HG02852 (cell line): ENCODE data around the gene DTYMK.
"Not testable (repeated sequence)": the region's sequence is repeated elsewhere in the genome, so short reads cannot be mapped to it uniquely, and the experiment has no call there.

ENCODE experiments used
- ATAC-seq: cut with Tn5 transposase; IDR thresholded peaks from one replicate; pipeline ENCODE4 v1.9.1; 2021; ENCODE audit warnings: mild to moderate bottlenecking, moderate library complexity; ENCODE audit not compliant: unreplicated experiment

The DTYMK gene

DNA sequence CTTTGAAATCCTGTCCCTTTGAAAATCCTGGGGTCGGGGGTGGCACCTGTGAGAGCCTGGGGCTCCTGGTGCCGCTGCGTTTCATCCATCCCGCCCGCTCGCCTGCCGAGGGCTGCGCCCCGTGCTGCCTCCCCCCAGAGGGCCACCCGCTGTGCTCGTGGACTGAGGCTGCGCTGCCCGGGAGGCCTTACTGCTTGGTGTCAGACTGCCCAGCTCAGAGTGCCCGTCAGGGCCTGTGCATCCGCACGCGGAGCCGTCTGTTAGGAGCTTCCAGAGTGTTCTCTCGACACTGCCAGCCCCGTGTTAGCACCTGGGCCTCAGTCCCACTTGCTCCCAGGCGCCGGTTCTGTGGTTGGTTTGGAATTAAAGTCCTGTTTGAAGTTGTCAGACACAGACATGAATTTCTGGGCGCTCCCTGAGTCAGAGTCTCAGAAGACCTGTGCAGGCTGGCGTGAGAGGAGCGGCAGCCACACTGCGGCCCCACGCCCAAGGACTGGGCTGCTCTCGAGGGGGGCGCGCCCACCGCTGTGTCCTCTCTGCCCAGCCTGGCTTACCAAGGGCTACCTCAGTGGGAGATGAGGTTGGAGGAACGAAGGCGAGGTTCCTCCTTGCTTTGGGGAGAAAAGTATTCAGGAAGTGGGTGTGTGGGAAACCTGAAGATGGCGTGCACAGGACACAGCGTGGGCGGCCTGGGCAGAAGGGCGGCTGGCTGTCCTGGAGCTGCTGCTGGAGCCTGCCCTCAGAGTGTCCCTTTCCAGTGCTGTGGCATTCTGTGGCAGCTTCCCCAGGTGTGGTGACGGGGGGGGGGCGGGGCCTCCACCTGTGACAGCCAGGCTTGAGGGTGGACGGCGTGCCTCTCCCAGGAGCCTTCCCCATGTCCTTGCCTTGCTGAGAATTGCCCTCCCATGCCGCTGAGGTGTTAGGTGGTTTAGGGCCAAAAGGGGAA is 14.1 kb downstream of the DTYMK start:
- ATAC-seq: no peak

DNA sequence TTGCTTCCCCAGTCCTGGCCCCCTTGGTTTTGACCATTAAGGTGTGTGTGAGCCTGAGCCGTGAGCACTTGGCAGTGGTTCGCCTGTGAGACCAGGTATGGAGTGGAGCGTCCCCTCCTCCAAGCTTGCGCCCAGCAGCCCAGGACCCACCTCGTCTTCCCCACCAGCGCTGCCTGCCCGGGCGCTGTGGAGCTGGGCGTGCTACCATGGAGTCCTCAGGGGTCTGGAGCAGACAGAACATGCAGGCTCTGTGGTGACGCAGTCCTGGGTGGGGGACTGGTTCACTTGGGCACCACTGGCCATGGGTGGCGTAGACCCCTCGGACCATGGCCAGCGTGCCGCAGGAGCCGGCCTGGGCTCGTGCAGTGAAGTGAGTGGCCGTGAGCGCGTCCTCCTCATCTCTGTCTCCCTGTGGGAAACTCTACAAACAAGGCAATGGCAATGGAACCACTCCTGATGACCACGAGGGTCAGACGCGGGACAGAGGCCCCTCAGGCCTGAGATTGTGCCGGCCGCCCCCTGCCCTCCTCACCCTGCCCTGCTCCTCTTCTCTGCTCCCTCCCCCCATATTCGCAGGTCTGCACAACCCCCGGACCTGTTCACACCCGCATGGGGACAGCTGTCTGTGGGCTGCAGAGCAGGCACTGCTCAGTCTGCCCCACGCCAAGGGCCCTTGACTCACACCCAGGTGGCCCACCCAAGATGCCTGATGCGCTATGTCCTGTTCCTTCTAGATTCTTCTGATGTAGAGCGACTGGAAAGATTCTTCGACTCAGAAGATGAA is 15.0 kb downstream of the DTYMK start:
- ATAC-seq: no peak

DNA sequence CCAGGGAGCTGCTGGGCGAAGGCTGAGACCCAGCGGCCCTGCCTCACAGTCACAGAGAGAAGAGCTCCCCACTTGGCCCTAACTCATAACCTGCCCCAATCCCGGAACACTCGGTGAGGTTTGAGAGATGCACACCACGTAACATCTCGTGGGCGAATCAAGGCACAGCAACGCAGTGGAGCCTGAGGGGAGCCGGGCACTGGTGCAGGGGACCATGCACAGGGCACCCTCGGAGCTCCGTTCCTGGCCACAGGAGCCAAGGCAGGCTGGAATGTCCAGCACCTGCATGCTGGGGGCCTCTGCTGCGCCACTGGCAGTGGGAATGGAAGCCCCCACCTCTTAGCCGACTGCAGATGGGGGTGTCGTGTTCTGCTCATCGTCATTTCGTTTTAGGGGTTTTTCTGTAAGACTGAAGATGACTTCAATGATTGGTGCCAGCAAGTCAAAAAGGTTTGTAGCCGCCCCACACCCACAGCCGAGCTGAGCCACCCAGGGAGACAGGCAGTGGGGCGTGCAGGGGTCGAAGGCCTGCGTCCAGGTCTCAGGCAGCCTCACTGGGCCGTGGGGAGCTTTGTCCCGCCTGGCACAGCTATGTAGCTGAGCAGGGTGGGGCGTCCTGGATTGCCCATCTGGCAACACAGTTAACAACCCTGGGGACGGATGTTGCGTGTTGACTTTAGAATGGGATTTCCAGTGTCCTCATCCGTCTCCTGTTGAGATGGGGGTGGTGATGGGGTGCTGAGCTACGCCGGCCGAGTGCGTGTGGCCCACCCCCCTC is 16.1 kb downstream of the DTYMK start:
- ATAC-seq: no peak

DNA sequence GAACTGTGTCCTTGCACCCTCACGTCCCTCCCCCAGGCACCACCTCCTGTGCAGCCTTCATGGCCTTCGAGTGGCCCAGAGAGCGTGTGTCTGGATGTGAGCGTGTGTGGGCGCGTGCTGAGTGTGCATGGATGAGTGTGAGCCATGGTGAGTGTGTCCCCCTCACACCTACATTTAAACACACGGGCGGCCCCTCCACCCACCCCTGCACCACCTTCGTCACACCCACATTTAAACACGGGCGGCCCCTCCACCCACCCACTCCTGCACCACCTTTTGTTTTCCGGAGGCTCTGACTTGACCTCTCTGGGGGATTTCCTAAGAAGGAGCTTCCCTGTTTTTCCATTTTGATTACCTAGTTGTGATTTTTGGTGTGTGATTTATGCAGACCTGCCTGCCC is 17.8 kb downstream of the DTYMK start:
- ATAC-seq: no peak

DNA sequence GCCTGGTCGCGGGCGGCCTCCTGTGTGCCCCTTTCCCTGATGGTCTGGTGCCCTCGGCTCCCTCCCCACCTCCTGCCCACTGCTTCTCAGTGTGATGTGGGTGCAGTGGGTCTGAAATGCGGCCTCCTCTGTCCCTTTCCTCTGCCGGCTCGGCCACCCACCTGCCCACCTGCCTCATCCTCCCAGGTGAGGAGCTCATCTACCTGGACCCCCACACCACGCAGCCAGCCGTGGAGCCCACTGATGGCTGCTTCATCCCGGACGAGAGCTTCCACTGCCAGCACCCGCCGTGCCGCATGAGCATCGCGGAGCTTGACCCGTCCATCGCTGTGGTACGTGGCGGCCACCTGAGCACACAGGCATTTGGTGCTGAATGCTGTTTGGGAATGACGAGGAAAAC is 18.3 kb downstream of the DTYMK start:
- ATAC-seq: no peak

DNA sequence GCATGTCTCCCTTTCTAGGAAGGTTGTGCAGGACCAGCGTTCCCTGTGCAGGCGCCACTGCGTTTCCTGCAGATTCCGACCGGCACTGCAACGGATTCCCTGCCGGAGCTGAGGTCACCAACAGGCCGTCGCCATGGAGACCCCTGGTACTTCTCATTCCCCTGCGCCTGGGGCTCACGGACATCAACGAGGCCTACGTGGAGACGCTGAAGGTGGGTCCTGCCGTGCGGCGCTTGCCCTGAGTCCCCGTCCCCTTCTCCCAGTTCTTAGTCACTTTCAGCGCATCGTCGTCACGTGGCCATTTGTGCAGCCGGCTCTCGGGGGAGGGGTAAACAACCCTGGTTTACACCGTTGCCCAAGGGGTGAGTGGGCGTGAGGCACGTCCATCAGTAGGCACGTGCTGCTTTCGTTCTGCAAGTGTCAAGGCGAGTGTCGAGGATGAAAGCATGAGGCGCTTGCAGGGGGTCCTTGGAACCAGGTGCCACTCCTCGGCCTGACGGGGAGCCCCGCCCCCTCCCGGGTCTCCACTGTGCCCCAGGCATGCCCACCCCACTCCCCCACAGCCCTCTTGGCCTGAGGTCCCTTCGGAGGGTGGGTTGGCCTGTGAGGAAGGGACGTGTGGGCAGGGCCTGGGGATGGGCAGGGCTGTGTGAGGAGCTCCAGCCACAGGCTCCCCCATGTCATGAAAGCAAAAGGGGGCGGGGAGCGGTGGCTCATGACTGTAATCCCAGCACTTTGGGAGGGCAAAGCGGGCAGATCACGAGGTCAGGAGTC is 19.8 kb downstream of the DTYMK start:
- no peak for ATAC-seq

DNA sequence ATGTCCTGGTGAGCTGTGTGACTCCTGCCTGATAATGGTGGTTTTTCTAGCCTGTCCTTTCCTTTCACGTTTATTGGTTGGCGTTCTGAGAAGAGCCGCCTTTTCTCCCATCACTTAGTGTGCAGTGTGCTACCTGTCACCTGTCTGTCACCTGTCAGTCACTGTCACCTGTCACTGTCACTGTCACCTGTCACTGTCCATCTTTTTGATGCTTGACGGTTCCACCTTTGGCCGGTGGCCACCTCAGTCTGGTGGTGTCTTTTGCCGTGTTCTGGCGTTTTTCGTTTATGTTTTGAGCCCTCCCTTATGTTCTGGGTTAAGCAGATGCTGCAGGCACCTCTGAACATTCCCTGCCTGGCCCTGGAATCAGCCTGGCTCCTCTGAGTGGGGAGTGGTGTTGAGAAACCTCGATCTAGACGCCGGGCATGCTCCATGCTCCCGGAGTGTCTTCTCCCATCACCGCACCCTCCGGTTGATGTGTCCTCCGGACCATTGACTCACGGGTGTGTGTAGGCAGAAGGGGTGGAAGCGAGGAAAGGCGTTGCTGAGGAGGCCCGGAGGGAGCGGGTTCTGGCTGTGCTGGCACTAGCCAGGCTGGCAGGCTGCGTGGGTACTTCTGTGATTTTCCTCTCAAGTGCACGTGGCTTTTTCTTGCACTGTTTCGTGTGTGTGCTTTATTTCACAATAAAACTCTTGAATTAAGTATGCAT is 20.7 kb downstream of the DTYMK start:
- ATAC-seq: no peak

DNA sequence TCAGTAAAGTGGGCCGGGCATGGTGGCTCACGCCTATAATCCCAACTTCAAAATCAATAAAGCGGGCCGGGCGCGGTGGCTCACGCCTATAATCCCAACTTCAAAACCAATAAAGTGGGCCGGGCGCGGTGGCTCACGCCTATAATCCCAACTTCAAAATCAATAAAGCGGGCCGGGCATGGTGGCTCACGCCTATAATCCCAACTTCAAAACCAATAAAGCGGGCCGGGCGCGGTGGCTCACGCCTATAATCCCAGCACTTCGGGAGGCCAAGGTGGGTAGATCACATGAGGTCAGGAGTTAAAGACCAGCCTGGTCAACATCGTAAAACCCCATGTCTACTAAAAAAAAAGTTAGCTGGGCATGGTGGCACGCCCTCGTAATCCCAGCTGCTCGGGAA is 23.9 kb downstream of the DTYMK start:
- ATAC-seq: not testable (repeated sequence)

DNA sequence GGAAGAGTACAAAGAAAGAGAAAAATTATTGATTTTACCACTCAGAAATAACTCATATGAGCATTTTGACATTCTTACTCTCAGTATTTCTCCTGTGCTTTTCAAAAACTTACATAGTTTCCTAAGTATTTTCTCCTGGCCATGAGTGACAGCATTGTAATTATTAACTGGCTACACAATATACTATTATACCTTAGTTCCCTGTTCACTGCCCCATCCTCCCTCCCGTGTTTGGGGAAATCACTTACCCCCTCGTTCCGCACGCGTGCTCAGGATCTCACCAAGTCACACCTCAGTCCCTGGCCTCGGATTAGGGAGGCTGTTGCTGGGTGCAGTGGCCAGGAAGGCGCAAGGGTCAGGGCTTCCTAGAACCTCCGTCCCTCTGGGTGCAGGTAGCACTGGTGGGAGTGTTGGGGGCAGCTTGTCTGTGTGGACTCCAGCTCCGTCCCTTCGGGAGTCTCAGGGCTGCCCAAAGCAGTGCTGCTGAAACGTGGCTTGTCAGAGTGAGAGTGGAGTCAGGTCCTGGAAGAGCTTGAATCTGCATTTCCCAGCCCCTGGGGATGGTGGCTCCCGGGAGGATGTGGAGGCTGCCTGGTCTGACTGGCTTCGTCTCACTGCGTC is 25.9 kb downstream of the DTYMK start:
- ATAC-seq: no peak

DNA sequence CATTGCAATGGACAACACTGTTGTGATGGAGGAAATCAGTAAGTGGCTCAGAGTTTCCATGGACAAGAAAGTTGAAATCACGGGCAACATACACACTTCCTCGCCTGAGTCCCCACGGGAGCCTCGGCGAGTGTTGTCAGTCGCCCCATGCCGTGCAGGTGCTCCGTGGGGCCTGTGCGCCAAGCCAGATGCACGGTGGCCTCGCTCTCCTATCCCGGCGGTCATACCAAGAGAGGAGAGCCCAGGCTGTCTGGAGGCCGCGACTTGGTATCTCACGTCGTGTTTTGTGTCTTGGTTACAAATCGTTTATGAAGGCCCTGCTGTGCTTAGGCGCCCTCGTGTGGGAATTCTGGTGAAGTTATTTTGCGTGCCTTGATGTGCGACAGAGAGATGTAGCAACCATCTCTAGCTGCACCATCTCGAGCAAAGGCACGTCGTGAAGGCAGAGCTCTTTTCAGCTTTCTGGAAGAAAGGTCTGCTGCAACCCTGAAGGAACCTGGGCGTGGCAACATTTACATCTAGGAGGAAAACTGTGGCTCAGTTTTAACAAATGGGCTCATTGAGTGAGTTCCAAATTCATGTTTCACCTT is 27.4 kb downstream of the DTYMK start:
- ATAC-seq: no peak

DNA sequence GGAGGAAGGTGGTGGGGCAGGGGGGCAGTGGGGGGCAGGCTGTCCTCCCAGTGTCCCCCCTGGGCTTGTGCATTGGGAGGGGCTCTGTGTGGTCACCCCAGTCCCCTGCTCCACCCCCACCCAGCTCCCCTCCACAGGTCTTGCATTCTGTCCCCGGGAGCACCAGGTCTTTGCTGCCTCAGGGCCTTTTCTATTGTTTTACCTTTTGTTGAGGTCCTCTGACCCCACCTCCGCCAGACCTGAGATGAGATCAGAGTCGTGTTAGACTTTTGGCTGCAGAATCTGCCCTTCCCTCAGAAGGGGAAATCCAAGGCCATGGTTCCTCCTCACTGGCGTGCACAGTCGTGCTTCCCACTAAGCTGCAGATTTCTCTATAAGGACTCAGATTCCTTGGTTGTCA is 28.3 kb downstream of the DTYMK start:
- ATAC-seq: no peak

DNA sequence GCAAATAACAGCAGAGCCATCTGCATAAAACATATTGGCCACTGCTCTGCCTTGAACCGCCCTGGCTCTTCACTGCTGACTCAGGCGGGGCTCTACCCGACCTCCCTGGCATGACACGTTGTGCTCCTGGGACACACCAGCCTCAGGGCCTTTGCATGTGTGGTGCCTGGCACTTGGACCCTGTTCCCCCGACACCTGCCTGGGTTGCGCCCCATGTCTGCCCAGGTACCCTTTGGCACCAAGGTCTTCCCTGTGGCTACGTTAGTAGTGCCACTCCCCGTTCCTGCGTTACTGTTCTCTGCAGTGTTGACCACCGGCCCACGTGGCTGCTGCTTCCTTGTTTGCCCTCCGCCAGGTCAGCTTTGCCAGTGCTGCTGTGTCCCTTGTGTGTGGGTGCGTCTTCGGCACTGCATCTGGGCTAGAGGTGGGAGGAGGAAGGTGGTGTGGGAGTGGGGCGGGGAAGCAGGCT is 28.8 kb downstream of the DTYMK start:
- ATAC-seq: no peak

DNA sequence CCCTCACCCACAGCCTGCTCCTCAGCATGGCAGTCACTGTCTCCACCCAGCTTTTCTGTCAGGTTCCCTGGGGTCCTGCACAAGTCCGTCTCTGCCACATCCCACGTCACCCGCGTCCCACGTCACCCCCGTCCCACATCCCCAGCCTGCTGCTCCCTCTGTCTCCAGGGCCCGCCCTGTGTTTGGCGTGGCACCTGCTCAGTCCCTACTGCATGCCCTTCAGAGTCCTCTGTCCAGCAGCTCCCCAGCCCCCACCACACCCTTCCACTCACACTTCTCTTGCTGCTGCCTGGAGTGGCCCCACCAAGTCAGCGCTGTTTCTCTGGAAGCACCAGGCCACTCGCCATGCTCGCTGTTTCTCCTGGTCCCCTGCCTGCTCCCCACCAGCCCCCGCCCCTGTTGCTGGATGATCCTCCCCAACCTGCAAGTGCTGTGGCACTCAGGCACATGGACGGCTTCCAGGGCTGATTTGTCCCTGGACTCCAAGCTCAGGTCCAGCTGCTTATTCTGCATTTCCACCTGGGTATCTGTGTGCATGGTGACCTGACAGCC is 30.3 kb downstream of the DTYMK start:
- ATAC-seq: no peak

DNA sequence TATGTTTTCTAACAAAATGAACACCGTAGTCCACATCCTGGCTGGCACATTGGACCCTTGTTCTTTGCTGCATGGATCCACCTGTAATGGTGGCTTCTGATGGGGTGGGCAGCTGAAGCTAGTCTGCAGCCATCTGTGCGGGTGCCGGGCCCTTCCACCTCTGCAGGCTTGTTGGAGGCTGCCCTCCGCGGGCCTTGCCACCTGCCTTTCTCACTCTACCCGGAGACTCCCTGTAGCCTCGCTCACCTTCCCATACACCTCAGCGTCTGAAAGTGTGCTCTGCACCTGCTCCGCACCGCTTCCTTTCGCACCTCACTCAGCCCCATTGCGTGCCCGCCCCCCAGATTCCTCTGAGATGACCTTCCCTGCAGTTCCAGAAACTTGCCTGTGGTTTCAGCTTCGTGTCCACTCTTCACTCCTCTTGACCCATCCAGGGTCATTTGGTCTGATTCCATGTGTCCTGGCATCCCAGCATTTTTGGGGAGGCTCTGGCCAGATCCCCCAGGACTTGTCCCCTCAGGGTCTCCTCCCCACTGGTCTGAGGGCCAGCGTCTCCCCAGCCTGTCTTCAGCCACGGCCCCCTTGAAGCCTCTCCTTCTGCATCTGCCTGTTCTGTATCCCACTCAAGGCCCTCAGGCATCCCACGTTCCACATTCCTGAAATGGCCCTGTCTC is 31.0 kb downstream of the DTYMK start:
- no peak for ATAC-seq

DNA sequence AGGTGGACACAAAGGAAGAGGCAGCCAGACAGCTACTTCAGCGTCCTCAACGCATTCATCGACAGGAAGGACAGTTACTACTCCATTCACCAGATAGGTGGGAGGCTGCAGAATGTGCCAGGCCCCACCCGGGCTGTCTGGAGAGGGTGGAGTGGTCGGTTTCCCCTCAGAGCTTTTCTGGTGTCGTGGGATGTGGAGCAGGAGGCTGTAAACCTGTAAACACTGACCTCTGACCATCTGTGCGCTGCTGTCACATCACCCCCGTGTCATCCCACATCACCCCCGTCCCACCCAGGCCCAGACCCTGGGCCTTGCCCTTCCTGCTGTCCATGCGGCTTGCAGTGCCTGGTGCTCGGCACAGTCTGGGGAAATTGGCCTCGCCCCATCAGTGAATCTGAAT is 32.1 kb downstream of the DTYMK start:
- no peak for ATAC-seq

DNA sequence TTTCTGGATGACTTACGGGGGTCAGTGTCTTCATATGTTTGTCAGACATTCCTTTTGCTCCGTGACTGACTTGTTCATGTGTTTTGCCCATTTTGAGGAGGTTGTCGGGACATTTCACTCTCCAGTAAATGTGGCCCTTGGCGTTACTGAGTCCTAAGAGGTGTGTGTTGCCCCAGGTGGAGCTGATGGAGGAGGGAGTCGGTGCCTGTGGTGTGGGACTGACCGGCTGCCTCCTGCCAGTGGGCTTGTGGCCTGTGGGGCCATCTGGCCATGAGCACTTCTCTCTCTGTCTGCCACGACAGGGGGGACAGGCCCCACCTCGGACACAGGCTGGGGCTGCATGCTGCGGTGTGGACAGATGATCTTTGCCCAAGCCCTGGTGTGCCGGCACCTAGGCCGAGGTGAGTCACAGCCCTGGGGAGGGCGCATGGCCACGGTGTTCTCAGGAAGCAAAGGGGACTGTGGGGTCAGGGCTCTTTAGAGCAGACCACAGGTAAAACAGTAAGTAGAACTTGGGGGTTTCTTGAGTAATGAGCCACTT is 33.3 kb downstream of the DTYMK start:
- no peak for ATAC-seq

DNA sequence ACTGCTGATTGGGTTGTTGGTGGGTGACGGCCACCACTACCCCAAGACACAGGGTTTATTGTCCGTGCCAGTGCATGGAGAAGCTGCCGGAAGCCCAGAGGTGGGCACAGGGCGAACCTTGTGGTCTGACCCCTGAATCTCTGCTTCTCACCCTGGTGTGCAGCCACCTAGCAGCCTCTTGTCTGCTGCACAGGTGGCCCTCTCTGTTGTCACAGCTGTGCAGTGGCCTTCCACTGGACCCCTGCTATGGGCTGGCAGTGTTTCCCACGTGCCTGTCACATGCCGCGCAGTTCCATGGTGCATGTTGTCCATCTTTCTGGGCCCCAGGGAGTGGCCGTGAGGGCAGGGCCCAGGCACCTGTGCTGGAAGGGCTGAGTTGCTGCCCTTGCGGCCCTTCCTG is 33.9 kb downstream of the DTYMK start:
- ATAC-seq: no peak

DNA sequence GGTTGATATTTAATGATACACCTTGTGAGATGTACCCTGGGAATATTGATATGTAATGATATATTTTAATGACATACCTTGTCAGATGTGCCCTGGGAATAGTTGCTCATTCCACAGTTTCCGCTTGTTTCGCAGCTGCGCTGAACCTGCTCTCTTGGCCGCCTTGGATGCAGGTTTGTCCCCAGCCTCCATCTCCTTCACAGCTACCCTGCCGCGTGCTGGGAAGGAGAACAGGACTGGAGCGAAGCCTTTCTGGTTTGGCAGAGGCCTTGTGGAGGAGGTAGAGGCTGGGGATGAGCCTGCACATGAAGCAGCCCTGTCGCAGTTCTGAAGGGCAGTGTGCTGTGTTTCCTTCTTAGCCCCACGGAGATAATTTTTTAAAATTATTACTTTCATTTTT is 34.5 kb downstream of the DTYMK start:
- ATAC-seq: no peak
